ENCODE results near the gene DNAJC5.
"Not testable (repeated sequence)": the region's sequence is repeated elsewhere in the genome, so short reads cannot be mapped to it uniquely, and the experiment has no call there.

DNAJC5 gene

GRCh38 chr20:63894358-63895201 is at the start of gene DNAJC5:
TSS of gene DNAJC5 (plus strand) at chr20:63895126. CDS start at chr20:63928346, 33,220 bp downstream.
- no peak for TF ChIP-seq Cebpa-rat (IDR thresholded peaks at IDR 0.05)
- H3K4me3 ChIP-seq = peak within 1 kb of the TSS; percentile 73
- H3K9me3 ChIP-seq = no peaks in the 10 kb centered on the region
- peaks cover 48% of the 10 kb centered on the region for H3K36me3 ChIP-seq
- H3K27me3 ChIP-seq = no peaks in the 10 kb centered on the region
- peak within 1 kb of the TSS; percentile 69 for H3K27ac ChIP-seq
- peak within 1 kb of the TSS; percentile 81 for H3K9ac ChIP-seq
- peaks cover 57% of the 10 kb centered on the region for H3K4me1 ChIP-seq
- H4K20me1 ChIP-seq = peaks cover 89% of the 10 kb centered on the region
- peak within 1 kb of the TSS; percentile 96 for H3K4me2 ChIP-seq

GRCh38 chr20:63846128-63846771 is 48.7 kb upstream of the DNAJC5 start:
- Histone ChIP-seq H3K9me3 (0 out of 2 replicates have a peak, but pooled peaks cover 4% of the 10 kb centered on the region), H3K27ac (peak overlapping the region; percentile 44), H3K36me3 (no peaks in the 10 kb centered on the region), H3K9ac (no peak overlapping the region), H3K4me2 (peak overlapping the region; percentile 96), H4K20me1 (peaks cover 14% of the 10 kb centered on the region; the same call in 1 of the 2 replicates), H3K27me3 (no peaks in the 10 kb centered on the region), H3K4me1 (peaks cover 83% of the 10 kb centered on the region), H3K4me3 (0 out of 2 replicates have a peak overlapping the region, but pooled peaks have one; percentile 18)
- TF ChIP-seq Cebpa-rat (IDR thresholded peaks at IDR 0.05) = no peak

- H3K4me3 ChIP-seq = no peak overlapping the region
- H3K4me1 ChIP-seq = peaks cover 80% of the 10 kb centered on the region
- H3K9me3 ChIP-seq = 0 out of 2 replicates have a peak, but pooled peaks cover 4% of the 10 kb centered on the region
- TF ChIP-seq Cebpa-rat (IDR thresholded peaks at IDR 0.05) = no peak
- peak overlapping the region; percentile 72; the same call in 1 of the 2 replicates for H3K27ac ChIP-seq
- no peaks in the 10 kb centered on the region for H3K36me3 ChIP-seq
- peaks cover 14% of the 10 kb centered on the region; the same call in 1 of the 2 replicates for H4K20me1 ChIP-seq
- no peaks in the 10 kb centered on the region for H3K27me3 ChIP-seq
- H3K9ac ChIP-seq = no peak overlapping the region
- peak overlapping the region; percentile 96 for H3K4me2 ChIP-seq
Measured at GRCh38 chr20:63846888-63847236, 48.1 kb upstream of the DNAJC5 start.

GRCh38 chr20:63847237-63848002 is 47.5 kb upstream of the DNAJC5 start:
- peak overlapping the region; percentile 96 for H3K4me2 ChIP-seq
- peak overlapping the region; percentile 29; the same call in 1 of the 2 replicates for H3K9ac ChIP-seq
- H4K20me1 ChIP-seq = peaks cover 14% of the 10 kb centered on the region; the same call in 1 of the 2 replicates
- H3K27me3 ChIP-seq = no peaks in the 10 kb centered on the region
- no peak for TF ChIP-seq Cebpa-rat (IDR thresholded peaks at IDR 0.05)
- H3K9me3 ChIP-seq = 0 out of 2 replicates have a peak, but pooled peaks cover 4% of the 10 kb centered on the region
- H3K4me1 ChIP-seq = peaks cover 74% of the 10 kb centered on the region
- no peak overlapping the region for H3K4me3 ChIP-seq
- H3K27ac ChIP-seq = peak overlapping the region; percentile 72
- H3K36me3 ChIP-seq = no peaks in the 10 kb centered on the region

GRCh38 chr20:63848003-63848911 is 46.7 kb upstream of the DNAJC5 start:
- Histone ChIP-seq H3K4me3 (no peak overlapping the region), H4K20me1 (peaks cover 13% of the 10 kb centered on the region; the same call in 1 of the 2 replicates), H3K4me2 (peak overlapping the region; percentile 96), H3K9ac (peak overlapping the region; percentile 29; the same call in 1 of the 2 replicates), H3K36me3 (no peaks in the 10 kb centered on the region), H3K4me1 (peaks cover 66% of the 10 kb centered on the region), H3K27ac (peak overlapping the region; percentile 72), H3K9me3 (0 out of 2 replicates have a peak, but pooled peaks cover 4% of the 10 kb centered on the region), H3K27me3 (no peaks in the 10 kb centered on the region)
- TF ChIP-seq Cebpa-rat (IDR thresholded peaks at IDR 0.05) = no peak

GRCh38 chr20:63850689-63851547 is 44.0 kb upstream of the DNAJC5 start:
- H4K20me1 ChIP-seq = no peaks in the 10 kb centered on the region
- no peak overlapping the region for H3K27ac ChIP-seq
- H3K4me1 ChIP-seq = peaks cover 65% of the 10 kb centered on the region
- H3K9ac ChIP-seq = no peak overlapping the region
- H3K4me2 ChIP-seq = peak overlapping the region; percentile 43
- H3K27me3 ChIP-seq = no peaks in the 10 kb centered on the region
- no peak for TF ChIP-seq Cebpa-rat (IDR thresholded peaks at IDR 0.05)
- H3K4me3 ChIP-seq = no peak overlapping the region
- H3K9me3 ChIP-seq = 0 out of 2 replicates have a peak, but pooled peaks cover 4% of the 10 kb centered on the region
- no peaks in the 10 kb centered on the region for H3K36me3 ChIP-seq

GRCh38 chr20:63851548-63851943 is 43.4 kb upstream of the DNAJC5 start:
- H3K4me2 ChIP-seq = peak overlapping the region; percentile 43; the same call in 1 of the 2 replicates
- not testable (repeated sequence) for H3K27me3 ChIP-seq, H4K20me1 ChIP-seq, H3K9me3 ChIP-seq, H3K9ac ChIP-seq, H3K27ac ChIP-seq, H3K4me3 ChIP-seq, H3K36me3 ChIP-seq
- H3K4me1 ChIP-seq = peaks cover 65% of the 10 kb centered on the region

GRCh38 chr20:63853733-63854068 is 41.2 kb upstream of the DNAJC5 start:
- not testable (repeated sequence) for H3K4me3 ChIP-seq, H3K9me3 ChIP-seq, H4K20me1 ChIP-seq, H3K36me3 ChIP-seq, H3K27me3 ChIP-seq
- Histone ChIP-seq H3K9ac (peak overlapping the region; percentile 71; the same call in 1 of the 2 replicates), H3K27ac (peak overlapping the region; percentile 81), H3K4me2 (peak overlapping the region; percentile 97), H3K4me1 (peaks cover 66% of the 10 kb centered on the region)
